ENCODE data around the gene LOX.

Gene LOX

DNA sequence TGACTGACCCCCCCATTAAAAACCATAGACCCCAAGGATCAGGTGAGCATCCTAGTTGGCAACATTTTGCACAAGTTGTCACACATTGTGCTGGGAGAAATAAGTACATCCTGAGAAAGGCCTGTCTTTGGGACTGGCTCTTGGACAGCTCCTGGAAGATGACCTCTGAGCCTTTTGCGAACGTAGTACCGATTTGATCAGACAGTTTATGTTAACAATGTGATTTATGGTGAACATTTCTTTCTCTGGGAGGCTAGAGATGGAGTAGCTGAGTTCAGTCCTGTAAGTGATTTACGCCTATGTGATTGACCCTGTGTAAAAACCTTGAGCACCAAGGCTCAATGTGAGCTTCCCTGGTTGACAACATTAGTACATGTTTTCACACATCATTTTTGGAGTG lies 41.7 kb downstream of the LOX start:
- DNase-seq (ENCODE audit: low read depth in 2 of 2), result no peak
- no peak for TF ChIP-seq CTCF (IDR thresholded peaks at IDR 0.05; ENCODE audit: low read depth, low read length)
- no peak overlapping the region for H3K4me3 ChIP-seq (replicated peaks in 1 of 2; ENCODE audit: low read depth in 2 of 2, low read length in 2 of 2)

DNA sequence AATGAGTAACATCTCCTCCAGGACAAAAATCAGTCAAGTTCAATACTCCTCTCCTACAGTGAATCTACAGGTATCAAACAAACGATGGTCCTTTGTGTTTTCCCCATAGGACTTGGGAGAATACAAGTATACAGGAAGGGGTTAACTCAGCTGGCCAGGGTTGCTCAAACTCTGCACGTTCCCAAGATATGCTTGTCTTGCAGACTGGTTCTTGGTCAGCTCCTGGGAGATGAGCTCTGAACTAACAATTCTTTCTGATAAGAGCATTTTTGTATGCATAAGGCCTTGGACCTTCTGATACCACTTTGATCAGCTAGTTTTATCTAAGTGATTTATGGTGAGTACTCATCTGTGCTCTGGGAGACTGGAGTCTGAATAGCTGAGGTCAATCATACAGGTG lies 42.1 kb downstream of the LOX start:
- no peak overlapping the region for H3K4me3 ChIP-seq (replicated peaks in 1 of 2; ENCODE audit: low read depth in 2 of 2, low read length in 2 of 2)
- no peak for DNase-seq (ENCODE audit: low read depth in 2 of 2)
- TF ChIP-seq CTCF (IDR thresholded peaks at IDR 0.05; ENCODE audit: low read depth, low read length), result no peak

GRCh38 chr5:122031836-122032235 lies 46.2 kb downstream of the LOX start:
- TF ChIP-seq CTCF (IDR thresholded peaks at IDR 0.05; ENCODE audit: low read depth, low read length), result no peak
- no peak overlapping the region for H3K4me3 ChIP-seq (replicated peaks in 1 of 2; ENCODE audit: low read depth in 2 of 2, low read length in 2 of 2)
- DNase-seq (ENCODE audit: low read depth in 2 of 2), result no peak

DNA sequence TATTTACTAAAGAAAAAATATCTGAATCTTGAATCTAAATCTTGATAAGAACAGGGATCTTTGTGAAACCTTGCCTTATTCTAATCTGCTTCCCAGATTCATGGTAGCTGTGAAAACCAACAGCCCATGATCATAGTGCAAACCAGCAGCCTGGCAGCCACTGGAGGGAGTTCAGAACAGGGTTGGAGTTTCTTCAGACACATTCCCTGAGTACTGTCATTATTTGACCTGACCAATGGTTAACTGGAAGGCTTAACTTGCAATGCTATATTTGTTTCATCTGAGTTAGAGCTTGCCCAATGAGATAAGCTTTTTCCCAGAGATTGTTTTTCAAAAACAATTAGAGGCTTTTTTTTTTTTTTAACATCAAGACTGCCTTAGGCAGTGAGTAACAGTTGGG lies 47.8 kb downstream of the LOX start:
- peak in 1 of 2 donors; percentile 31 for DNase-seq (ENCODE audit: low read depth in 2 of 2)
- TF ChIP-seq CTCF (IDR thresholded peaks at IDR 0.05; ENCODE audit: low read depth, low read length), result no peak
- no peak overlapping the region for H3K4me3 ChIP-seq (replicated peaks in 1 of 2; ENCODE audit: low read depth in 2 of 2, low read length in 2 of 2)

DNA sequence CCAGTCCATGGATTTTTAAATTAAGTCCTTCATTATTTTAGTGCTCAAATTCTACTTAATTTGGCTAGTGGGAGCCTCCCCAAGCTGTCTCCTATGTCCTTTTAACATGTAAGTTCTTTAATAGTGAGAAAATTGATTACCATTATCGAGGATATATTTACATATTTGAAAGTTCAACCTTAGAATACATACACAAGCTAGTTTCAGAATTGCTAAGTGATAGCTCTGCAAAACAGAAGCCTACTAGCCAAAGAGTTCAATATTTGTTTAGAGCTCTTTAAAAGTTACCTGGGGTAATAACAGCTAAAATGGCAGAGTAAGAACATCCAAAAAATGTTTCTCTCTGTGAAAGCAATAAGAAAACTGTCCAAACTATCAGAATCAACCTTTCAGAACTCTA lies 48.2 kb downstream of the LOX start:
- H3K4me3 ChIP-seq (replicated peaks in 1 of 2; ENCODE audit: low read depth in 2 of 2, low read length in 2 of 2), result no peak overlapping the region
- TF ChIP-seq CTCF (IDR thresholded peaks at IDR 0.05; ENCODE audit: low read depth, low read length), result no peak
- DNase-seq (ENCODE audit: low read depth in 2 of 2), result no peak

- TF ChIP-seq CTCF (IDR thresholded peaks at IDR 0.05; ENCODE audit: low read depth, low read length), result no peak
- no peak for DNase-seq (ENCODE audit: low read depth in 2 of 2)
- no peak overlapping the region for H3K4me3 ChIP-seq (replicated peaks in 1 of 2; ENCODE audit: low read depth in 2 of 2, low read length in 2 of 2)
Measured at GRCh38 chr5:122022966-122023365, 55.1 kb downstream of the LOX start.

GRCh38 chr5:122019919-122020590 lies 58.0 kb downstream of the LOX start:
- DNase-seq (ENCODE audit: low read depth in 2 of 2), result peak in 1 of 2 donors; percentile 39
- no peak overlapping the region for H3K4me3 ChIP-seq (replicated peaks in 1 of 2; ENCODE audit: low read depth in 2 of 2, low read length in 2 of 2)
- TF ChIP-seq CTCF (IDR thresholded peaks at IDR 0.05; ENCODE audit: low read depth, low read length), result no peak

Data from cardiac fibroblast (primary cell).